Gastrocnemius medialis (tissue), 4 donors: ENCODE data around the gene TPBG. TPM values are rescaled to one million over a fixed set of nuclear protein-coding genes. Genes with fewer than 3 reads are reported as not detected.

Source experiments
- ATAC-seq, 2 donors: fragments of 150-250 bp; one replicate each; pipeline ENCODE4 v1.9.1; 2016
- DNase-seq, 2 donors: peaks; one replicate each; pipeline ENCODE4 v3.0.0-alpha.2; 2019
- H3K27ac ChIP-seq, 4 donors: fragments of 200-600 bp; sonication (generic); 1 replicate in 1 of 4; 2 replicates in 3 of 4; pipeline ENCODE4 v1.5.1; 2016 to 2018; ENCODE audit warnings: mild to moderate bottlenecking in 2 of 4, moderate library complexity in 1 of 4
- H3K27me3 ChIP-seq, 3 donors: fragments of 200-600 bp; sonication (generic) in 2 of 3; 1 replicate in 1 of 3; 2 replicates in 2 of 3; pipeline versions ENCODE4 v1.5.1 to v1.6.0; 2016 to 2019; ENCODE audit warnings: mild to moderate bottlenecking in 1 of 3, moderate library complexity in 1 of 3
- H3K36me3 ChIP-seq, 2 donors: fragments of 200-600 bp; sonication (generic) in 1 of 2; one replicate each; pipeline ENCODE4 v1.5.1; 2017 to 2018
- H3K4me1 ChIP-seq, 2 donors: fragments of 200-600 bp; sonication (generic) in 1 of 2; one replicate each; pipeline ENCODE4 v1.5.1; 2016 to 2017; ENCODE audit warnings: mild to moderate bottlenecking in 2 of 2
- H3K4me3 ChIP-seq, 4 donors: fragments of 200-600 bp; sonication (generic) in 3 of 4; 1 replicate in 1 of 4; 2 replicates in 3 of 4; pipeline ENCODE4 v1.5.1; 2016 to 2019; ENCODE audit warnings: mild to moderate bottlenecking in 2 of 4
- H3K9me3 ChIP-seq, 3 donors: fragments of 200-600 bp; sonication (generic) in 2 of 3; 1 replicate in 1 of 3; 2 replicates in 2 of 3; pipeline ENCODE4 v1.5.1; 2016 to 2019
- POLR2A ChIP-seq, 2 donors: fragments of 450-650 bp; IDR thresholded peaks; one replicate each; pipeline ENCODE4 v1.6.1; 2017; ENCODE audit warnings: antibody characterized with exemption in 2 of 2, mild to moderate bottlenecking in 2 of 2, moderate library complexity in 2 of 2
- in situ Hi-C, 4 donors: fragments of 200-750 bp; cut with MboI; loops; one replicate each; pipeline versions ENCODE4 v1.15.0 to v1.8.0; 2017; ENCODE audit warnings: low sequenced_read_pairs in 4 of 4
- intact Hi-C: fragments of 100-400 bp; cut with DNase I; formaldehyde crosslinking; loops from one replicate; pipeline ENCODE4 v1.15.1; 2023; ENCODE audit warnings: low total_unique reads
- total RNA-seq, 4 donors: library from RNA; depleted of rRNA; stranded (reverse); fragments of >200 nt; gene quantifications; one replicate each; pipeline versions ENCODE4 v1.1.0 to v1.2.3, GENCODE V29; 2016
- TF ChIP-seq, protein P1 (sequence below), 5 experiments: fragments of 450-650 bp in 3 of 5; fragments of 200-600 bp in 2 of 5; sonication (generic) in 2 of 5; IDR thresholded peaks in 4 of 5; conservative IDR thresholded peaks in 1 of 5; 1 replicate in 4 of 5; 2 replicates in 1 of 5; pipeline ENCODE4 v1.5.1; 2016 to 2019; ENCODE audit warnings: antibody characterized with exemption in 5 of 5, mild to moderate bottlenecking in 3 of 5, moderate library complexity in 3 of 5

The TPBG gene
- total RNA-seq, result 1 to 10 TPM; 2.5 to 6.4 (median 3.8) TPM

- in situ Hi-C loops (no loop called here), intact Hi-C loops (no loop called here)
- Histone ChIP-seq H3K27ac (peak within 1 kb of the TSS; percentile 63 to 75 (median 71)), H3K36me3 (no peaks in the 10 kb centered on the region), H3K27me3 (peaks cover 23 to 44% (median 42%) of the 10 kb centered on the region in 3 donors), H3K9me3 (no peaks in the 10 kb centered on the region), H3K4me3 (peak within 1 kb of the TSS; percentile 66 to 69 (median 66)), H3K4me1 (peaks cover 3 to 9% of the 10 kb centered on the region in 2 donors)
- TF ChIP-seq, protein P1, sequence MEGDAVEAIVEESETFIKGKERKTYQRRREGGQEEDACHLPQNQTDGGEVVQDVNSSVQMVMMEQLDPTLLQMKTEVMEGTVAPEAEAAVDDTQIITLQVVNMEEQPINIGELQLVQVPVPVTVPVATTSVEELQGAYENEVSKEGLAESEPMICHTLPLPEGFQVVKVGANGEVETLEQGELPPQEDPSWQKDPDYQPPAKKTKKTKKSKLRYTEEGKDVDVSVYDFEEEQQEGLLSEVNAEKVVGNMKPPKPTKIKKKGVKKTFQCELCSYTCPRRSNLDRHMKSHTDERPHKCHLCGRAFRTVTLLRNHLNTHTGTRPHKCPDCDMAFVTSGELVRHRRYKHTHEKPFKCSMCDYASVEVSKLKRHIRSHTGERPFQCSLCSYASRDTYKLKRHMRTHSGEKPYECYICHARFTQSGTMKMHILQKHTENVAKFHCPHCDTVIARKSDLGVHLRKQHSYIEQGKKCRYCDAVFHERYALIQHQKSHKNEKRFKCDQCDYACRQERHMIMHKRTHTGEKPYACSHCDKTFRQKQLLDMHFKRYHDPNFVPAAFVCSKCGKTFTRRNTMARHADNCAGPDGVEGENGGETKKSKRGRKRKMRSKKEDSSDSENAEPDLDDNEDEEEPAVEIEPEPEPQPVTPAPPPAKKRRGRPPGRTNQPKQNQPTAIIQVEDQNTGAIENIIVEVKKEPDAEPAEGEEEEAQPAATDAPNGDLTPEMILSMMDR (IDR thresholded peaks at IDR 0.05 in 4 of 5, conservative IDR thresholded peaks at IDR 0.05 in 1 of 5), result peak in 1 of 5 experiments; percentile 13
- no peak for TF ChIP-seq POLR2A (IDR thresholded peaks at IDR 0.05)
- ATAC-seq, result peak; percentile 55 to 56
- DNase-seq, result no peak
Observed at GRCh38 chr6:82363428-82364086, at the start of gene TPBG. TSS of gene TPBG (plus strand) at chr6:82363817. CDS start at chr6:82364962, 1,145 bp downstream.

DNA sequence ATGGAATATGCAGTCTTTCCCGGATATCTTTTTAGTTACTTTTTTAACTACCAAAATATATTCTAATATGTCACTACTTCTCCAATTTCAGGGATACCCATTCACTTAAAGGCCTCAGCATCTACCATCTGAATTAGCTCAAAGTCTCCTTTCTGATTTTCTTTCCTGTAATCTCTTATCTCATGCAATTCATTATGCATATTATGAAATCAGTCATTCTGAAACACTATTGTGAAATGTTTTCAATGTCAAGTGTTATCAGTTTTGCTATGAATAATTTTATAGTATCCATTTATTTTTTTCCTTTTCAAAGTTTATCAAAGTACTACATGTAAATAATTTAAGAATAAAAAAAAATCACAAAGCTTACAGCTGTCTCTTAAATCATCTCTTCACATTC lies 41.2 kb upstream of the TPBG start:
- no peak for ATAC-seq
- H3K9me3 ChIP-seq, result no peaks in the 10 kb centered on the region
- intact Hi-C loops (no loop called here), in situ Hi-C loops (no loop called here)
- no peaks in the 10 kb centered on the region for H3K4me1 ChIP-seq
- TF ChIP-seq POLR2A (IDR thresholded peaks at IDR 0.05), result no peak
- TF ChIP-seq, protein P1 (IDR thresholded peaks at IDR 0.05 in 4 of 5, conservative IDR thresholded peaks at IDR 0.05 in 1 of 5), result no peak
- no peaks in the 10 kb centered on the region for H3K36me3 ChIP-seq
- H3K27ac ChIP-seq, result no peak overlapping the region
- no peaks in the 10 kb centered on the region for H3K27me3 ChIP-seq
- no peak for DNase-seq
- H3K4me3 ChIP-seq, result no peak overlapping the region

- in situ Hi-C loops (no loop called here), intact Hi-C loops (no loop called here)
- no peak for ATAC-seq
- no peak for DNase-seq
- Histone ChIP-seq H3K4me1 (no peaks in the 10 kb centered on the region), H3K4me3 (no peak overlapping the region), H3K27me3 (no peaks in the 10 kb centered on the region), H3K27ac (no peak overlapping the region), H3K9me3 (no peaks in the 10 kb centered on the region), H3K36me3 (no peaks in the 10 kb centered on the region)
- TF ChIP-seq, protein P1 (IDR thresholded peaks at IDR 0.05 in 4 of 5, conservative IDR thresholded peaks at IDR 0.05 in 1 of 5), result no peak
- TF ChIP-seq POLR2A (IDR thresholded peaks at IDR 0.05), result no peak
Observed at GRCh38 chr6:82329766-82330165, 33.9 kb upstream of the TPBG start.

DNA sequence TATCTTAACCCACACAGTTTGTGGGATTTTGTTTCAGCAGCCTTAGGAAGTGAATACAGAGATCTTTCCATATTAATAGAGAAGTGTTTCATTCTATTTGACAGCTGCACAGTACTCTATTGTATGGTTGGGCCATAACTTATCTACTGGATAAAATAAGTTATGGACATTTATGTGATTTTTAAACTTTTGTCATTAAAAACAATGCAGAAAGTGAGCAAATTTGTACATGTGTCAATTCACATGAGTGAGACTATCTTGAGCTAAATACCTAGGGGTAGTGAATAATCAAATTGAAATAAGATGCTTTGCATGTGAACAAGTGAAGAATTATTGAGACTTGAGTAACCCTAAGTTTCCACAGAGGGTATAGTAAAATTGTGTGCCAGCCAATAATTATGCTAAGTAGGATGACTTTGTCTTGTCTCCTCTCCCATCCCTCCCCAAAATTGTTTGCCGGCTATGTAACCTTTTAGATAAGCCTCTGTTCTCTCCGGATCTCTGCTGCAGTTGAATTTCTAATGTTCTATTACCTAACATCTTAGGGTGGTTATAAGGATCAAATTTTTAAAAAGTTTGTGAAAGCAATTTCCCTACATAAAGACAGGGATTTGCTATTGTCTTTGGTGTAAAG lies 33.3 kb upstream of the TPBG start:
- in situ Hi-C loops (no loop called here), intact Hi-C loops (no loop called here)
- Histone ChIP-seq H3K27ac (no peak overlapping the region), H3K4me3 (no peak overlapping the region), H3K9me3 (no peaks in the 10 kb centered on the region), H3K36me3 (no peaks in the 10 kb centered on the region), H3K4me1 (no peaks in the 10 kb centered on the region), H3K27me3 (no peaks in the 10 kb centered on the region)
- ATAC-seq (no peak), DNase-seq (no peak)
- no peak for TF ChIP-seq POLR2A (IDR thresholded peaks at IDR 0.05)
- TF ChIP-seq, protein P1 (IDR thresholded peaks at IDR 0.05 in 4 of 5, conservative IDR thresholded peaks at IDR 0.05 in 1 of 5), result no peak
